Measurements from ENCODE around the gene TSTD2.
"Not testable (repeated sequence)": the region's sequence is repeated elsewhere in the genome, so short reads cannot be mapped to it uniquely, and the experiment has no call there.

The TSTD2 gene

GRCh38 chr9:97581590-97581989 lies 51.6 kb downstream of the TSTD2 start:
- not testable (repeated sequence) for DNase-seq

GRCh38 chr9:97579914-97580313 lies 53.3 kb downstream of the TSTD2 start:
- no peak for DNase-seq

GRCh38 chr9:97578846-97579245 lies 54.3 kb downstream of the TSTD2 start:
- DNase-seq: no peak

GRCh38 chr9:97577051-97577450 lies 56.1 kb downstream of the TSTD2 start:
- DNase-seq: no peak

- DNase-seq: no peak
These were observed 57.4 kb downstream of the TSTD2 start for GRCh38 chr9:97575673-97576200.

GRCh38 chr9:97574921-97575672 lies 58.1 kb downstream of the TSTD2 start:
- not testable (repeated sequence) for DNase-seq

- DNase-seq: not testable (repeated sequence)
These were observed 59.0 kb downstream of the TSTD2 start for GRCh38 chr9:97574101-97574571.

GRCh38 chr9:97573482-97574073 lies 59.6 kb downstream of the TSTD2 start:
- DNase-seq: no peak

GRCh38 chr9:97572892-97573365 lies 60.2 kb downstream of the TSTD2 start:
- DNase-seq: no peak

GRCh38 chr9:97572196-97572891 lies 60.8 kb downstream of the TSTD2 start:
- DNase-seq: no peak

GRCh38 chr9:97571664-97572063 lies 61.5 kb downstream of the TSTD2 start:
- DNase-seq: no peak

GRCh38 chr9:97570899-97571298 lies 62.3 kb downstream of the TSTD2 start:
- DNase-seq: no peak

- no peak for DNase-seq
These were observed 64.5 kb downstream of the TSTD2 start for GRCh38 chr9:97568461-97569275.

- no peak for DNase-seq
These were observed 65.3 kb downstream of the TSTD2 start for GRCh38 chr9:97567894-97568202.

- DNase-seq: no peak
These were observed 65.8 kb downstream of the TSTD2 start for GRCh38 chr9:97567182-97567893.

- no peak for DNase-seq
These were observed 67.9 kb downstream of the TSTD2 start for GRCh38 chr9:97565262-97565661.

- DNase-seq: no peak
These were observed 68.6 kb downstream of the TSTD2 start for GRCh38 chr9:97564291-97565175.

GRCh38 chr9:97563458-97564135 lies 69.6 kb downstream of the TSTD2 start:
- DNase-seq: no peak

GRCh38 chr9:97562542-97562941 lies 70.6 kb downstream of the TSTD2 start:
- no peak for DNase-seq

GRCh38 chr9:97561501-97561900 lies 71.7 kb downstream of the TSTD2 start:
- no peak for DNase-seq

All from NCI-H1417 treated with DMSO at 0.1 percent for 48 hours (cell line).